Measurements from ENCODE around the gene BSPRY.
"Not testable (repeated sequence)": the region's sequence is repeated elsewhere in the genome, so short reads cannot be mapped to it uniquely, and the experiment has no call there.

BSPRY gene

DNA sequence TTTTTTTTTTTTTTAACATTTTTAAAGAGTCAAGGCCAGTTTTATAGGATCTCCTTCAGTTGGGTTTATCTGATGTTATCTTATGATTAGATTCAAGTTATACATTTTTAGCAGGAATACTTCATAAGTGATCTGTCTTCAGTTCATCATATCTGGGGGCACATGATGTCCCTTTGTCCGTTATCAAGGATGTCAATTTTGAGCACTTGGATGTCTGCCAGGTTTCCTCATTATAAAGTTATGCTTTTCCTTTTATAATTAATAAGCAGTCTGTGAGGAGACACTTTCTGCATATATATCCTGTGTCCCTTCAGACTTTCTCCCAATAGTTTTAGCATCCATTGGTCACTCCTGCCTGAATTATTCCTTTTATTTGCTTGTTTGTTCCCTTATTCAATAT is 15.6 kb downstream of the BSPRY start:
- ATAC-seq (ENCODE audit: insufficient read depth, low read depth) (no peak), DNase-seq (no peak)
- Histone ChIP-seq H3K4me3 (ENCODE audit: low read depth in 1 of 2, low read length in 2 of 2) (no peak overlapping the region), H3K9me3 (ENCODE audit: insufficient read depth, low read length, severe bottlenecking) (no peaks in the 10 kb centered on the region), H3K36me3 (ENCODE audit: insufficient read depth, low read length) (no peaks in the 10 kb centered on the region), H3K4me2 (ENCODE audit: insufficient read depth, low read length) (no peak overlapping the region), H2AFZ (ENCODE audit: low read depth, low read length) (no peak overlapping the region), H3K27ac (ENCODE audit: low read length) (no peak overlapping the region), H4K20me1 (ENCODE audit: insufficient read depth, low read length) (no peaks in the 10 kb centered on the region), H3K9ac (ENCODE audit: low read depth, low read length) (no peak overlapping the region), H3K27me3 (ENCODE audit: insufficient read depth, low read length, poor library complexity) (peaks cover 2% of the 10 kb centered on the region), H3K4me1 (ENCODE audit: insufficient read depth, low read length) (no peaks in the 10 kb centered on the region), H3K79me2 (ENCODE audit: insufficient read depth, low read length) (no peaks in the 10 kb centered on the region)
- TF ChIP-seq EZH2 (IDR thresholded peaks at IDR 0.05; ENCODE audit: borderline replicate concordance, low read depth, low read length, severe bottlenecking) (no peak), CTCF (IDR thresholded peaks at IDR 0.05; ENCODE audit: borderline replicate concordance, extremely low read depth, low read length, poor library complexity, severe bottlenecking) (no peak)

- H3K4me1 ChIP-seq (ENCODE audit: insufficient read depth, low read length); H2AFZ ChIP-seq (ENCODE audit: low read depth, low read length); H3K9ac ChIP-seq (ENCODE audit: low read depth, low read length); H3K4me2 ChIP-seq (ENCODE audit: insufficient read depth, low read length); H3K79me2 ChIP-seq (ENCODE audit: insufficient read depth, low read length); H3K36me3 ChIP-seq (ENCODE audit: insufficient read depth, low read length); H3K9me3 ChIP-seq (ENCODE audit: insufficient read depth, low read length, severe bottlenecking); H4K20me1 ChIP-seq (ENCODE audit: insufficient read depth, low read length); H3K27me3 ChIP-seq (ENCODE audit: insufficient read depth, low read length, poor library complexity); H3K27ac ChIP-seq (ENCODE audit: low read length); H3K4me3 ChIP-seq (ENCODE audit: low read depth in 1 of 2, low read length in 2 of 2); ATAC-seq (ENCODE audit: insufficient read depth, low read depth); DNase-seq: not testable (repeated sequence)
Observed at GRCh38 chr9:113365652-113366051, 16.3 kb downstream of the BSPRY start.

- ATAC-seq (ENCODE audit: insufficient read depth, low read depth) (no peak), DNase-seq (no peak)
- Histone ChIP-seq H2AFZ (ENCODE audit: low read depth, low read length) (no peak overlapping the region), H3K9me3 (ENCODE audit: insufficient read depth, low read length, severe bottlenecking) (no peaks in the 10 kb centered on the region), H3K4me2 (ENCODE audit: insufficient read depth, low read length) (no peak overlapping the region), H3K36me3 (ENCODE audit: insufficient read depth, low read length) (0 out of 2 replicates have a peak, but pooled peaks cover 2% of the 10 kb centered on the region), H4K20me1 (ENCODE audit: insufficient read depth, low read length) (no peaks in the 10 kb centered on the region), H3K9ac (ENCODE audit: low read depth, low read length) (no peak overlapping the region), H3K27ac (ENCODE audit: low read length) (no peak overlapping the region), H3K27me3 (ENCODE audit: insufficient read depth, low read length, poor library complexity) (no peaks in the 10 kb centered on the region), H3K4me3 (ENCODE audit: low read depth in 1 of 2, low read length in 2 of 2) (no peak overlapping the region), H3K79me2 (ENCODE audit: insufficient read depth, low read length) (no peaks in the 10 kb centered on the region), H3K4me1 (ENCODE audit: insufficient read depth, low read length) (no peaks in the 10 kb centered on the region)
- no peak for TF ChIP-seq CTCF (IDR thresholded peaks at IDR 0.05; ENCODE audit: borderline replicate concordance, extremely low read depth, low read length, poor library complexity, severe bottlenecking)
- no peak for TF ChIP-seq EZH2 (IDR thresholded peaks at IDR 0.05; ENCODE audit: borderline replicate concordance, low read depth, low read length, severe bottlenecking)
Observed at GRCh38 chr9:113368348-113368981, 19.1 kb downstream of the BSPRY start.

DNA sequence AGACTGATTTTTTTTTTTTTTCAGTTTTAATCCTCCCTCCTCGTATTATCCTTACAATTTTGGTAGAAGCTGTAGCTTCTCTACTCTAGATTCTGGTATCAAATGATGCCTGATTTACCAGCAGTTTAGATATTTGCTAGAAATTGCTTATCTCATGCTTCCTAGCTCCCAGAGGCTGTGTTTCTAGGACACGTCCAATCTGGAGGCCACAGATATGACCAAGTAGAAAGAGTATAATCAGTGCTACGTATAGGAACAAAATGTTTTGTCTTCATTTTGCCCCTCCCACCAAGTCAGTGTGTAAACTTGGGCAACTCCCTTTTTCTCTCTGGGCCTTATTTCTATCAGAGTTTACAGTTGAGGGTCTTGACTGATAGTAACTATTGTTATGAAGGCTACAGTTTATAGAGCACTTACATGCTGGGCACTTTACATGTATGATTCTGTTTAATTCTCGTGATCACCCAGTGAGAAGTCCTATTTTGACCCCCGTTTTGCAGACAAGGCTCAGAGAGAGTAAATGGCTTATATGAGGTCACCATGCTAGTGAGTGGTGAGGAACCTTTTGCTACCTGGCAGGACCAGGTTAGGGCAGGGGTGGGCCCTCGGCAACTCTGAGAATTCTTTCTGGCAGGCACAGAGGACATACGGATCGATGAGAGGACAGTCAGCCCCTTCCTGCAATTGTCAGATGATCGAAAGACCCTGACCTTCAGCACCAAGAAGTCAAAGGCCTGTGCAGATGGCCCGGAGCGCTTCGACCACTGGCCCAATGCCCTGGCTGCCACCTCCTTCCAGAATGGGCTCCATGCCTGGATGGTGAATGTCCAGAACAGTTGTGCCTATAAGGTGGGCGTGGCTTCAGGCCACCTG is 19.9 kb downstream of the BSPRY start:
- ATAC-seq (ENCODE audit: insufficient read depth, low read depth) (no peak), DNase-seq (no peak)
- Histone ChIP-seq H3K4me3 (ENCODE audit: low read depth in 1 of 2, low read length in 2 of 2) (no peak overlapping the region), H3K27ac (ENCODE audit: low read length) (no peak overlapping the region), H4K20me1 (ENCODE audit: insufficient read depth, low read length) (no peaks in the 10 kb centered on the region), H3K9me3 (ENCODE audit: insufficient read depth, low read length, severe bottlenecking) (no peaks in the 10 kb centered on the region), H3K79me2 (ENCODE audit: insufficient read depth, low read length) (no peaks in the 10 kb centered on the region), H3K9ac (ENCODE audit: low read depth, low read length) (no peak overlapping the region), H3K4me2 (ENCODE audit: insufficient read depth, low read length) (no peak overlapping the region), H3K27me3 (ENCODE audit: insufficient read depth, low read length, poor library complexity) (no peaks in the 10 kb centered on the region), H3K36me3 (ENCODE audit: insufficient read depth, low read length) (peaks cover 9% of the 10 kb centered on the region; the same call in 1 of the 2 replicates), H2AFZ (ENCODE audit: low read depth, low read length) (no peak overlapping the region), H3K4me1 (ENCODE audit: insufficient read depth, low read length) (no peaks in the 10 kb centered on the region)
- TF ChIP-seq CTCF (IDR thresholded peaks at IDR 0.05; ENCODE audit: borderline replicate concordance, extremely low read depth, low read length, poor library complexity, severe bottlenecking): no peak
- TF ChIP-seq EZH2 (IDR thresholded peaks at IDR 0.05; ENCODE audit: borderline replicate concordance, low read depth, low read length, severe bottlenecking): no peak

Measured in DND-41 (cell line).